ENCODE measurements around the gene SPINK8. TPM values are rescaled to one million over a fixed set of nuclear protein-coding genes. Genes with fewer than 3 reads are reported as not detected.

SPINK8 gene
- total RNA-seq, 2 donors from 2014 or later, result not detected

DNA sequence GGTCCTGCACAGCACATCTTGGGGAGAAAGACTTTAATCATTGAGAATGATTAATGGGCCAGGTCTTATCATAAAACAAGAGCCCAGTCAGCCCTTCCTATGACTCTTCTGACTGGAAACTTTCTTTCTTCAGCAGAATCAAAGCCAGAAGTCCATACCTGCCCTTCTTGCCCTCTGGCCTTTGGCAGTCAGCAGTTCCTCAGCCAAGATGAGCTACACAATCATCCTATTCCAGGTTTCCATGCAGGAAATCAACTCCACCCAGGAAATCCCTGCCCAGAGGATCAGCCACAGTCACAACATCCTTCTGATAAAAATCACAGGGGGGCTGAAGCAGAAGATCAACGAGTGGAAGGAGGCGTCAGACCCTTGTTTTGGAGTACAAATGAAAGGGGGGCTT, 65.7 kb downstream of the SPINK8 start:
- H3K36me3 Mint-ChIP-seq, result peaks cover 17% of the 10 kb centered on the region
- H3K4me3 Mint-ChIP-seq, result no peak overlapping the region
- H3K27ac Mint-ChIP-seq, result no peak overlapping the region
- no peaks in the 10 kb centered on the region for H3K27me3 Mint-ChIP-seq
- DNase-seq (ENCODE audit: low spot score) (no peak), ATAC-seq (no peak)
- H3K9me3 Mint-ChIP-seq, result no peaks in the 10 kb centered on the region
- peaks cover 0 to 8% of the 10 kb centered on the region in 2 donors for H3K4me1 Mint-ChIP-seq (ENCODE audit: low read depth in 2 of 2)

DNA sequence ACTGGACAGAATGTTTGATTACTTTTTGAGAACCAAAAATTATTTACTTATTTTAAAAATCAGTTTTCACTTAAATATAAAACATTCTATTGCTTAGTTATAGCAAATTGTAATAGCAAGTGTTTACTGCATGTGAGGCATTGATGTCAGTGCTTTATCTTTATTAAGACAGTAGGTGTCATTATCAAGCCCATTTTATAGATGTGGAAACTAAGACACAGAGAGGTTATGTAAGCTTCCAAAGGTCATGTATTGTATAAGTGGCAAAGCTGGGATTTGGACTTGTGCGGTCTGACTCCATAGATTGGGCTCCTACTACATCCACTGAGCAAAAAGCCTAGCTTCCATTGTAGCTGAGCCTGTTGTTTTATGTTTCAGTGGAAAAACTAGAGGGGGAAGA, 74.9 kb downstream of the SPINK8 start:
- peaks cover 5 to 6% of the 10 kb centered on the region in 2 donors for H3K4me1 Mint-ChIP-seq (ENCODE audit: low read depth in 2 of 2)
- no peaks in the 10 kb centered on the region for H3K9me3 Mint-ChIP-seq
- no peak overlapping the region for H3K4me3 Mint-ChIP-seq
- ATAC-seq (no peak), DNase-seq (ENCODE audit: low spot score) (no peak)
- H3K36me3 Mint-ChIP-seq, result peaks cover 14% of the 10 kb centered on the region
- H3K27ac Mint-ChIP-seq, result no peak overlapping the region
- H3K27me3 Mint-ChIP-seq, result no peaks in the 10 kb centered on the region

Other genes starting within 250 kb of the SPINK8 start
- 10 to 100 TPM; 35.8 to 76.7 TPM for gene CDC25A, start 145.2 kb downstream of the SPINK8 start, total RNA-seq
- not detected for gene CAMP, start 110.2 kb downstream of the SPINK8 start, total RNA-seq
- 10 to 100 TPM; 23.9 to 51.3 TPM for gene ZNF589, start 92.6 kb downstream of the SPINK8 start, total RNA-seq
- 10 to 100 TPM; 35.7 to 48.9 TPM for gene NME6, start 32.3 kb downstream of the SPINK8 start, total RNA-seq
- not detected for gene FBXW12, start 38.6 kb upstream of the SPINK8 start, total RNA-seq
- gene PLXNB1, start 96.4 kb upstream of the SPINK8 start, total RNA-seq, result 1 to 10 TPM; 5.9 to 9.6 TPM
- gene CCDC51, start 106.5 kb upstream of the SPINK8 start, total RNA-seq, result 10 to 100 TPM; 13.0 to 23.3 TPM
- gene TMA7, start 106.6 kb upstream of the SPINK8 start, total RNA-seq, result 100 to 1,000 TPM; 202 to 217 TPM
- gene ATRIP, start 113.1 kb upstream of the SPINK8 start, total RNA-seq, result 10 to 100 TPM; 14.0 to 26.2 TPM
- gene SHISA5, start 170.5 kb upstream of the SPINK8 start, total RNA-seq, result 100 to 1,000 TPM in 1 of 2 donors, 10 to 100 TPM in 1; 88.4 to 126 TPM
- 10 to 100 TPM; 11.1 to 27.4 TPM for gene PFKFB4, start 223.1 kb upstream of the SPINK8 start, total RNA-seq
- gene UCN2, start 230.1 kb upstream of the SPINK8 start, total RNA-seq, result not detected

Data from natural killer cell treated with Interleukin-12 subunit alpha and Interleukin-12 subunit beta and Interleukin-15 and Interleukin-18, amount 100 ng/mL, for 72 hours (primary cell).